Spleen (tissue), 11 donors: Measurements from ENCODE around the gene FGF18. TPM values are rescaled to one million over a fixed set of nuclear protein-coding genes. Genes with fewer than 3 reads are reported as not detected.
A peak's percentile ranks its signal among the peaks of the same experiment; 100 is the strongest.
"Not testable (repeated sequence)": the region's sequence is repeated elsewhere in the genome, so short reads cannot be mapped to it uniquely, and the experiment has no call there.

ENCODE experiments used
- DNase-seq: peaks from one replicate; pipeline ENCODE4 v3.0.0-alpha.2; 2020
- H3K27ac ChIP-seq, 8 donors: fragments of 200-600 bp; sonication (generic) in 7 of 8; 1 replicate in 4 of 8; 2 replicates in 4 of 8; pipeline versions ENCODE4 v1.5.0 to v1.8.0; 2016 to 2021; ENCODE audit warnings: inconsistent platforms in 4 of 8, mild to moderate bottlenecking in 4 of 8, moderate library complexity in 1 of 8
- H3K27me3 ChIP-seq, 7 donors: fragments of 200-600 bp; sonication (generic) in 6 of 7; replicated peaks in 1 of 7; 1 replicate in 4 of 7; 2 replicates in 3 of 7; pipeline versions ENCODE4 v1.5.0 to v1.8.0; 2016 to 2021; ENCODE audit warnings: inconsistent platforms in 3 of 7, mild to moderate bottlenecking in 1 of 7
- H3K36me3 ChIP-seq, 6 donors: fragments of 200-600 bp; sonication (generic) in 5 of 6; 1 replicate in 4 of 6; 2 replicates in 2 of 6; pipeline versions ENCODE4 v1.5.0 to v1.8.0; 2016 to 2021; ENCODE audit warnings: inconsistent platforms in 2 of 6
- H3K4me1 ChIP-seq, 6 donors: fragments of 200-600 bp; sonication (generic) in 5 of 6; 1 replicate in 3 of 6; 2 replicates in 3 of 6; pipeline versions ENCODE4 v1.5.0 to v1.8.0; 2016 to 2021; ENCODE audit warnings: inconsistent platforms in 3 of 6
- H3K4me3 ChIP-seq, 8 donors: fragments of 200-600 bp; sonication (generic) in 7 of 8; 1 replicate in 4 of 8; 2 replicates in 4 of 8; pipeline versions ENCODE4 v1.5.0 to v1.8.0; 2016 to 2021; ENCODE audit warnings: inconsistent platforms in 4 of 8, mild to moderate bottlenecking in 4 of 8, moderate library complexity in 2 of 8
- H3K9me3 ChIP-seq, 8 donors: fragments of 200-600 bp; sonication (generic) in 7 of 8; 1 replicate in 4 of 8; 2 replicates in 4 of 8; pipeline versions ENCODE4 v1.5.0 to v1.8.0; 2016 to 2021; ENCODE audit warnings: inconsistent platforms in 4 of 8
- CTCF ChIP-seq, 11 experiments: fragments of 200-600 bp in 7 of 11; fragments of 450-650 bp in 4 of 11; sonication (generic) in 4 of 11; IDR thresholded peaks in 8 of 11; conservative IDR thresholded peaks in 3 of 11; 1 replicate in 7 of 11; 2 replicates in 4 of 11; pipeline versions ENCODE4 v1.4.0 to v1.8.0; 2016 to 2021; ENCODE audit warnings: antibody characterized with exemption in 11 of 11, inconsistent platforms in 4 of 11, mild to moderate bottlenecking in 1 of 11
- POLR2A ChIP-seq, 3 donors: fragments of 450-650 bp; IDR thresholded peaks; one replicate each; pipeline ENCODE4 v1.5.1; 2017; ENCODE audit warnings: antibody characterized with exemption in 3 of 3, mild to moderate bottlenecking in 1 of 3
- POLR2AphosphoS5 ChIP-seq, 3 donors: sonication (generic); formaldehyde crosslinking; IDR thresholded peaks; one replicate each; pipeline ENCODE4 v1.5.1; 2017; ENCODE audit warnings: antibody characterized with exemption in 3 of 3
- WGBS, 5 donors: extraction: QIAGEN DNeasy Blood & Tissue Kit in 3 of 5; methylation state at CpG; one replicate each; pipeline versions ENCODE4 v1.1.5 to v1.1.7; 2013 to 2018; 5-methylcytosine and 5-hydroxymethylcytosine counted together
- intact Hi-C: fragments of 100-400 bp; cut with DNase I; formaldehyde crosslinking; loops from one replicate; pipeline ENCODE4 v1.15.0; 2023; ENCODE audit warnings: low total_unique reads
- polyA plus RNA-seq, 3 donors: library from polyadenylated mRNA; stranded (reverse); fragments of 200-250 nt; gene quantifications; one replicate each; pipeline ENCODE4 v1.2.1, GENCODE V29; 2013
- total RNA-seq, 7 donors: library from RNA; depleted of rRNA in 3 of 7; stranded (reverse); fragments of >200 nt in 3 of 7; fragmentation: NEBNext Ultra II Directional in 4 of 7; extraction: Animal tissue kit (Norgen Biotek cat#: 25700) in 4 of 7; gene quantifications; one replicate each; pipeline versions ENCODE4 v1.1.0 to v1.2.1, GENCODE V29; 2016 to 2021
- donor health status: healthy with polysubstance abuse.
- donor health status: DM: no; HTN: no; CAD: no; lungs with moderate emphysema.
- donor health status: DM: no; HTN: no; CAD: no.
- donor health status: Bipolar disorder and iron deficiency.
- donor health status: healthy.
- donor health status: DM: no; HTN: no; CAD: no.
- donor health status: DM: yes; HTN: yes; CAD: no.

The FGF18 gene
- total and polyA plus RNA-seq, 10 donors = 0.22 to 0.74 (median 0.33) TPM; not detected in 1

- Histone ChIP-seq H3K27ac (no peak overlapping the region), H3K4me3 (no peak overlapping the region), H3K36me3 (peaks cover 0 to 61% (median 43%) of the 10 kb centered on the region in 6 donors), H3K4me1 (peaks cover 0 to 17% (median 1%) of the 10 kb centered on the region in 6 donors), H3K27me3 (peaks cover 0 to under 1% (median 0%) of the 10 kb centered on the region in 7 donors), H3K9me3 (no peaks in the 10 kb centered on the region)
- WGBS, 5 donors = 87 to 97% (median 92%) methylated on average over 3 of the region's 3 CpGs
- TF ChIP-seq POLR2A (IDR thresholded peaks at IDR 0.05) (no peak), POLR2AphosphoS5 (IDR thresholded peaks at IDR 0.05) (peak in 1 of 3 donors; percentile 3)
- intact Hi-C loops = no loop called here
- DNase-seq = no peak
These were observed 6.1 kb upstream of the FGF18 start for GRCh38 chr5:171413153-171413910.

- H3K27me3 ChIP-seq, H3K9me3 ChIP-seq, H3K4me3 ChIP-seq, H3K27ac ChIP-seq, DNase-seq, intact Hi-C loops: not testable (repeated sequence)
- 88 to 93% (median 91%) methylated on average over 5 of the region's 5 CpGs for WGBS, 5 donors
- Histone ChIP-seq H3K4me1 (peaks cover 6 to 20% (median 8%) of the 10 kb centered on the region in 6 donors), H3K36me3 (peaks cover 0 to 55% (median 36%) of the 10 kb centered on the region in 6 donors)
These were observed 5.5 kb upstream of the FGF18 start for GRCh38 chr5:171413993-171414392.

- DNase-seq = no peak
- Histone ChIP-seq H3K27me3 (peaks cover 0 to 19% (median 16%) of the 10 kb centered on the region in 7 donors), H3K27ac (no peak overlapping the region), H3K4me1 (peaks cover 10 to 23% (median 20%) of the 10 kb centered on the region in 6 donors), H3K9me3 (no peaks in the 10 kb centered on the region), H3K4me3 (no peak overlapping the region), H3K36me3 (peaks cover 0 to 42% (median 24%) of the 10 kb centered on the region in 6 donors)
- no peak for TF ChIP-seq POLR2AphosphoS5 (IDR thresholded peaks at IDR 0.05)
- intact Hi-C loops = loop anchor here (5.0 kb wide), 1 partner anchor 492 kb away; no protein-coding TSS in a partner anchor
- WGBS, 5 donors = 75 to 90% (median 88%) methylated on average over 9 of the region's 9 CpGs
These were observed 4.2 kb upstream of the FGF18 start for GRCh38 chr5:171415115-171415730.

GRCh38 chr5:171416160-171417049, 3.0 kb upstream of the FGF18 start:
- 86 to 92% (median 89%) methylated on average over 11 of the region's 11 CpGs for WGBS, 5 donors
- intact Hi-C loops = loop anchor here (5.0 kb wide), 1 partner anchor 491 kb away; no protein-coding TSS in a partner anchor
- peaks cover 0 to 31% (median 28%) of the 10 kb centered on the region in 7 donors for H3K27me3 ChIP-seq

More at GRCh38 chr5:171416160-171417049, 3.0 kb upstream of the FGF18 start:
- Histone ChIP-seq H3K4me3 (no peak overlapping the region), H3K9me3 (no peaks in the 10 kb centered on the region), H3K27ac (no peak overlapping the region), H3K36me3 (peaks cover 0 to 31% (median 15%) of the 10 kb centered on the region in 6 donors), H3K4me1 (peaks cover 16 to 34% (median 32%) of the 10 kb centered on the region in 6 donors)
- no peak for DNase-seq
- TF ChIP-seq POLR2AphosphoS5 (IDR thresholded peaks at IDR 0.05) = no peak
- TF ChIP-seq CTCF (IDR thresholded peaks at IDR 0.05 in 8 of 11, conservative IDR thresholded peaks at IDR 0.05 in 3 of 11) = no peak
- TF ChIP-seq POLR2A (IDR thresholded peaks at IDR 0.05) = no peak
